Loucy (cell line): ENCODE data around the gene PHACTR3.

Source experiments
- H2AFZ ChIP-seq: fragments of 200-600 bp; sonication (generic); 2 replicates; pipeline ENCODE4 v1.6.0; 2016; ENCODE audit warnings: antibody characterized with exemption, mild to moderate bottlenecking, low read length, moderate library complexity
- H3F3A ChIP-seq: fragments of 200-600 bp; 2 replicates; pipeline ENCODE4 v1.6.0; 2016; ENCODE audit warnings: antibody characterized with exemption, low read depth, mild to moderate bottlenecking
- H3K27me3 ChIP-seq: fragments of 200-600 bp; sonication (generic); 2 replicates; pipeline ENCODE4 v1.6.1; 2014; ENCODE audit warnings: low read length, mild to moderate bottlenecking; ENCODE audit not compliant: insufficient read depth, poor library complexity, severe bottlenecking
- H3K36me3 ChIP-seq: fragments of 200-600 bp; sonication (generic); 2 replicates; pipeline ENCODE4 v1.6.1; 2016; ENCODE audit warnings: low read length; ENCODE audit not compliant: insufficient read depth
- H3K4me1 ChIP-seq: fragments of 200-600 bp; sonication (generic); 2 replicates; pipeline ENCODE4 v1.5.1; 2014; ENCODE audit warnings: low read length, mild to moderate bottlenecking; ENCODE audit not compliant: insufficient read depth, poor library complexity, severe bottlenecking
- H3K4me2 ChIP-seq: fragments of 200-600 bp; sonication (generic); 2 replicates; pipeline ENCODE4 v1.6.0; 2014; ENCODE audit warnings: antibody characterized with exemption, low read length, low read depth, mild to moderate bottlenecking; ENCODE audit not compliant: poor library complexity, severe bottlenecking
- H3K4me3 ChIP-seq: fragments of 200-600 bp; sonication (generic); 2 replicates; pipeline ENCODE4 v1.5.1; 2014; ENCODE audit warnings: low read length, mild to moderate bottlenecking, mixed read lengths; ENCODE audit not compliant: poor library complexity, severe bottlenecking
- H3K79me2 ChIP-seq: fragments of 200-600 bp; sonication (generic); 2 replicates; pipeline ENCODE4 v1.6.1; 2014; ENCODE audit warnings: low read length; ENCODE audit not compliant: insufficient read depth
- H3K9ac ChIP-seq: fragments of 200-600 bp; sonication (generic); 2 replicates; pipeline ENCODE4 v1.6.0; 2014; ENCODE audit warnings: mild to moderate bottlenecking, low read depth, low read length, moderate library complexity; ENCODE audit not compliant: poor library complexity, severe bottlenecking
- H3K9me2 ChIP-seq: fragments of 200-600 bp; sonication (generic); replicated peaks from 2 replicates; pipeline ENCODE4 v1.6.1; 2016; ENCODE audit warnings: low read depth, low read length, mixed read lengths
- H3K9me3 ChIP-seq: fragments of 200-600 bp; sonication (generic); 2 replicates; pipeline ENCODE4 v1.6.1; 2014; ENCODE audit warnings: mild to moderate bottlenecking, antibody characterized with exemption, low read length, low read depth; ENCODE audit not compliant: insufficient read depth
- H4K20me1 ChIP-seq: fragments of 200-600 bp; sonication (generic); 2 replicates; pipeline ENCODE4 v1.6.0; 2014; ENCODE audit warnings: antibody characterized with exemption, low read length, mild to moderate bottlenecking; ENCODE audit not compliant: insufficient read depth, poor library complexity, severe bottlenecking
- EZH2phosphoT487 ChIP-seq: fragments of 200-600 bp; IDR thresholded peaks from 2 replicates; pipeline ENCODE4 v1.6.1; 2018; ENCODE audit warnings: antibody characterized with exemption, mild to moderate bottlenecking, moderate library complexity, borderline replicate concordance
- TF ChIP-seq, protein P1 (sequence below): fragments of 200-600 bp; sonication (generic); conservative IDR thresholded peaks from 2 replicates; pipeline ENCODE4 v1.5.1; 2014; ENCODE audit warnings: mild to moderate bottlenecking, antibody characterized with exemption, low read length

Gene PHACTR3

DNA sequence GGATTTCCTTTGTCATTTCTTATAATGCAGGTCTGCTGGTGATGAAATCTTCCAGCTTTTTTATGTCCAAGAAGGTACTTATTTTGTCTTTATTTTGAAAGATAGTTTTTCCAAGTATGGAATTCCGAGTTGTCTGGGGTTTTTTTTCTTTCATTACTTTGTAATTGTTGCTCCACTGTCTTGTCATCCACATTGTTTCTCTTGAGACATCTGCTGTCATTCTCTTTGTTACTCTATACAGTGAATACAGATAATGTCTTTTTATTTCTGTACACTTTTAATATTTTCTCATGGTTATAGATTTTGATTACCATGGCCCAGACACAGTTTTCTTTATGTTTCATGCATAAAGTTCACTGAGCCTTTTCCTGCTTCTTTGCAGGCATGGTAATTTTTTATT, 196.0 kb downstream of the PHACTR3 start:
- no peaks in the 10 kb centered on the region for H3K27me3 ChIP-seq
- H3K4me2 ChIP-seq: no peak overlapping the region
- H3K9ac ChIP-seq: no peak overlapping the region
- no peaks in the 10 kb centered on the region for H3K4me1 ChIP-seq
- no peaks in the 10 kb centered on the region for H4K20me1 ChIP-seq
- H3K9me2 ChIP-seq: no peaks in the 10 kb centered on the region
- no peaks in the 10 kb centered on the region for H3F3A ChIP-seq
- peaks cover 26% of the 10 kb centered on the region; the same call in 1 of the 2 replicates for H3K36me3 ChIP-seq
- H3K79me2 ChIP-seq: no peaks in the 10 kb centered on the region
- H2AFZ ChIP-seq: no peak overlapping the region
- peaks cover 21% of the 10 kb centered on the region for H3K9me3 ChIP-seq
- no peak overlapping the region for H3K4me3 ChIP-seq
- TF ChIP-seq EZH2phosphoT487: no peak
- TF ChIP-seq, protein P1, sequence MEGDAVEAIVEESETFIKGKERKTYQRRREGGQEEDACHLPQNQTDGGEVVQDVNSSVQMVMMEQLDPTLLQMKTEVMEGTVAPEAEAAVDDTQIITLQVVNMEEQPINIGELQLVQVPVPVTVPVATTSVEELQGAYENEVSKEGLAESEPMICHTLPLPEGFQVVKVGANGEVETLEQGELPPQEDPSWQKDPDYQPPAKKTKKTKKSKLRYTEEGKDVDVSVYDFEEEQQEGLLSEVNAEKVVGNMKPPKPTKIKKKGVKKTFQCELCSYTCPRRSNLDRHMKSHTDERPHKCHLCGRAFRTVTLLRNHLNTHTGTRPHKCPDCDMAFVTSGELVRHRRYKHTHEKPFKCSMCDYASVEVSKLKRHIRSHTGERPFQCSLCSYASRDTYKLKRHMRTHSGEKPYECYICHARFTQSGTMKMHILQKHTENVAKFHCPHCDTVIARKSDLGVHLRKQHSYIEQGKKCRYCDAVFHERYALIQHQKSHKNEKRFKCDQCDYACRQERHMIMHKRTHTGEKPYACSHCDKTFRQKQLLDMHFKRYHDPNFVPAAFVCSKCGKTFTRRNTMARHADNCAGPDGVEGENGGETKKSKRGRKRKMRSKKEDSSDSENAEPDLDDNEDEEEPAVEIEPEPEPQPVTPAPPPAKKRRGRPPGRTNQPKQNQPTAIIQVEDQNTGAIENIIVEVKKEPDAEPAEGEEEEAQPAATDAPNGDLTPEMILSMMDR: no peak

DNA sequence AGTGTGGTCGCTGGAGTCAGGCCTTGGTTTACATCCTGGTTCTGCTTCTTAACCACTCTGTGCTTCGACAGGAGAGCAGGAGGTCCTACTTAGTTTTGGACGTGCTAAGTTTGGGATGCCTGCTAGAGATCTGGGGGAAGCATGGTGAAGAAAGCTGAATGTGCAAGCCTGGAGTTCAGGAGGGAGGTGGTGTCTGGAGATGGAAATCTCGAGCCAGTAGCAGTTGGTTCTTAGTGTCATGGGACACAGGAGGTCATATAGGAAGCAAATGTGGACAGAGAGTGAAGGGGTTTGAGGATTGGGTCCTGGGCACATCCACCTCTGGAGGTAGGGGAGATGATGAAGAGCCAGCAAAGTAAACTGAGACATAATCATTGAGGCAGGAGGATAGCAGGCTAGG, 197.7 kb downstream of the PHACTR3 start:
- TF ChIP-seq, protein P1: no peak
- no peak for TF ChIP-seq EZH2phosphoT487
- Histone ChIP-seq H3K27me3 (no peaks in the 10 kb centered on the region), H4K20me1 (no peaks in the 10 kb centered on the region), H3K9me2 (no peaks in the 10 kb centered on the region), H3K4me3 (no peak overlapping the region), H3K4me2 (no peak overlapping the region), H3K36me3 (peaks cover 37% of the 10 kb centered on the region; the same call in 1 of the 2 replicates), H3F3A (no peaks in the 10 kb centered on the region), H3K9me3 (peaks cover 13% of the 10 kb centered on the region; the same call in 1 of the 2 replicates), H3K9ac (no peak overlapping the region), H2AFZ (no peak overlapping the region), H3K79me2 (no peaks in the 10 kb centered on the region), H3K4me1 (no peaks in the 10 kb centered on the region)

DNA sequence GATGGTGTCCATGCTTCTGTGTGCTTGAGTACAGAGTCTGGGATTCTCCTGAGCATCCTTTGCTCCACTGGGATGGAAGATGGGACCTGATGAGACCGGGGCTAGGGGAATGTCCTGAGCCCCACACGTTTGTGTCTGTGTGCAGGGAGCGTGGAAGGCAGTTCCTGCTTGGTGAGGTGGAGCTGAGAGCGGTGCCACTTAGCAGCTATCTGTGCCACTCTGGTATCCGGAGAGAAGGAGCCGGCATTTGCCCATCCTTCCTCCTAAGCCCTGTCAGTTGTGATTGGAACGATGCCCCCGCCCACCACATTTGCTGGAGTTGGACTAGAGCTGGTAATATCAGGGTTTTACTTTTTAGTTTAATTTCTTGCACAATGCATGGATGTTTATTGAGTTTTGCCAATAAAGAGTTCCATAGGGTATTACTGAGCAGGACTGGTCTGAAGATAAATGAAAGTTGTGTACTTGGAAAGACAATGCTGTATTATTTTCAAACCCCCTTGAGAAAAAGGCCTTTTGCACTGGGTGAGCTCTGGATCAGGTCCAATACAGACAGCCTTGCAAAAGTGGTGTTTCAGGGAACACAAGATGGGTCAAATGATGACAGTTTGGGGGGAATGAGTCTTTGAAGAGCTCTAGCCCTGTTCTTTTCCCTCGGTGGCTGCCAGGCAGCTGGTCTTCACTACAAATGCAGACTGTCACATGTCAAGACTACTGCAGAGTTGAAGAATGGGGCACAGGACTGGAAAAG, 198.3 kb downstream of the PHACTR3 start:
- no peaks in the 10 kb centered on the region for H3K79me2 ChIP-seq
- H3K9me2 ChIP-seq: no peaks in the 10 kb centered on the region
- peaks cover 13% of the 10 kb centered on the region; the same call in 1 of the 2 replicates for H3K9me3 ChIP-seq
- peaks cover 41% of the 10 kb centered on the region; the same call in 1 of the 2 replicates for H3K36me3 ChIP-seq
- no peaks in the 10 kb centered on the region for H3K27me3 ChIP-seq
- no peaks in the 10 kb centered on the region for H4K20me1 ChIP-seq
- TF ChIP-seq, protein P1: no peak
- no peak for TF ChIP-seq EZH2phosphoT487
- no peaks in the 10 kb centered on the region for H3K4me1 ChIP-seq
- H2AFZ ChIP-seq: no peak overlapping the region
- no peak overlapping the region for H3K4me3 ChIP-seq
- no peaks in the 10 kb centered on the region for H3F3A ChIP-seq
- H3K9ac ChIP-seq: no peak overlapping the region
- no peak overlapping the region for H3K4me2 ChIP-seq
